ENCODE data around the gene SLCO1B3. TPM values are rescaled to one million over a fixed set of nuclear protein-coding genes. Genes with fewer than 3 reads are reported as not detected.

SLCO1B3 gene
- total RNA-seq, 2 donors from 2014 or later = not detected

- intact Hi-C loops (cut with DNase I) = no loop called here
- no peak for DNase-seq (ENCODE audit: low spot score)
Measured at GRCh38 chr12:20865873-20866272, 55.4 kb downstream of the SLCO1B3 start.

DNA sequence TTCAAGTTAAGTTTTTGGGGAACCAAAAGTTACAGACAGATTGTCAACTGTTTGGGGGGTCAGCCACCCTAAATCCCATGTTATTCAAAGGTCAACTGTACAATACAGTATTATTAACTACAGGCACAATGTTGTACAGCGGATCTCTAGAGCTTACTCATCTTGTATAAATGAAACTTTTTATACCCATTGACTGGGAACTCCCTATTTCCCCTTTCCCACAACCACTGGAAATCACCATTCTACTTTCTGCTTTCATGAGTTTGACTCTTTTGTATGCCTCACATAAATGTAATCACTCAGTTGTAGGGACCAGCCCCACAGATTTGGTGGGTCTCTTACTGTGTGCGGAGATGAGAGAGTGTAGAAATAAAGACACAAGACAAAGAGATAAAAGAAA is 57.8 kb downstream of the SLCO1B3 start:
- no peak for DNase-seq (ENCODE audit: low spot score)
- intact Hi-C loops (cut with DNase I) = no loop called here

DNA sequence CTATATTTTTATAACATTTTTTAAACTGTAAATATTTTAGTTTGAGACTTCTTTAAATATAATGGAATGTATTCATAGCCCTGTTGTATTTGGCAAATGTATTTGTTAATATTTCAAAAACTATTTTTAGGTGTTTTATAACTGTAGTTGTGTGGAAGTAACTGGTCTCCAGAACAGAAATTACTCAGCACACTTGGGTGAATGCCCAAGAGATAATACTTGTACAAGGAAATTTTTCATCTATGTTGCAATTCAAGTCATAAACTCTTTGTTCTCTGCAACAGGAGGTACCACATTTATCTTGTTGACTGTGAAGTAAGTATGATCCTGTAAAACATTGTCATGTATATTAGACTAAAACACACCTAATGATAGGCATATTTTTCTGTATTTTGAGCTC is 72.8 kb downstream of the SLCO1B3 start:
- intact Hi-C loops (cut with DNase I) = no loop called here
- no peak for DNase-seq (ENCODE audit: low spot score)

DNA sequence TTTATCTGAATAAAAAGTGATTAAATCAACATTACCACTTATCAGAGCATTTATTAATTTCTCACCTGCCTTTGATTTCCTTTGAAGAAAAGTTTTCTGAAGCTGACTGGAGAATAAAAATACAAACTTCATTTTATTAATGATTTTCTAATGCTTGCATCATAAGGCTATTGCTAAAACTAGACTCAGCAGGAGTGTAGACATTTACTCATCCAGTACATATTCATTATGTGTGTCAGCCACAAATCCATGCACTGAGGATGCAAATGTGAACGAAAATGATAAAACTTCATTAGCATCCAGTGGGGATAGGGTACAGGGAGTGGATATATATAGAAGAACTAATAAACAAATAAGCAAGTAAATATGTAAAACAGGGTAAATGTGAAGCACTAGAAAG is 74.6 kb downstream of the SLCO1B3 start:
- DNase-seq (ENCODE audit: low spot score) = no peak
- intact Hi-C loops (cut with DNase I) = no loop called here

DNA sequence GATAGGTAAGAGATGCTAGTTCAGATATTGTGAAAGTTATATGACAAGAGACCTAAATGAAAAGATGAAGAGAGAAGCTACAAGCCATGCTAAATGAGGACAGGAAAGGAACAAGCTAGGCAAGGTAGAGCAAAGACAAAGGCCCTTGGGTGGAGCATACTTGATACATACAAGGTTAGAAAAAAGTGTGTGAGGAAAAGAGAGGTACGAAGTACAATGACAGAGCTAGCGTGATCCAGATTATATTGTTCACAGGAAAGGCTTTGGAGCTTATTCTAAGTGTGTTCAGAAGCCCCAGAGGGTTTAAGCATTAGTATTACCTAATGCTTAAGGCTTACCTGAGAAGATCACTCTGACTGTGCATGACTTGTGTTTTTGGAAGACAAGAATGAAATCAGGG is 75.0 kb downstream of the SLCO1B3 start:
- intact Hi-C loops (cut with DNase I) = no loop called here
- no peak for DNase-seq (ENCODE audit: low spot score)

GRCh38 chr12:20917269-20917668 is 106.8 kb downstream of the SLCO1B3 start:
- no peak for DNase-seq (ENCODE audit: low spot score)
- intact Hi-C loops (cut with DNase I) = no loop called here

GRCh38 chr12:20917819-20918218 is 107.3 kb downstream of the SLCO1B3 start:
- no peak for DNase-seq (ENCODE audit: low spot score)
- intact Hi-C loops (cut with DNase I) = no loop called here

DNA sequence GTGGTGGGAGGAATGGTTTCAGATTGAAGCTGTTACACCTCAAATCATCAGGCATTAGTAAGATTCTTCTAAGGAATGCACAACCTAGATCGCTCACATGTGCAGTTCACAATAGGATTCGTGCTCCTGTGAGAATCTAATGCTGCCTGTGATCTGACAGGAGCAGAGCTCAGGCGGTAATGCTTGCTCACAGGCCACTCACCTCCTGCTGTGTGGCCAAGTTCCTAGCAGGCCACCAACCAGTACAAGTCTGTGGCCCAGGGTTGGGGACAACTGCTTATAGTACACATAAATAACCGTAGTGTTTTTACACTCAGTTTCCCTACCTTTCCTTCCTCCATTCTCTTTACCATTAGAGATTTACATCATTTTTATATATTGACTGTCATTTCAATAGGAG is 121.4 kb downstream of the SLCO1B3 start:
- no peak for DNase-seq (ENCODE audit: low spot score)
- intact Hi-C loops (cut with DNase I) = no loop called here

- DNase-seq (ENCODE audit: low spot score) = no peak
- intact Hi-C loops (cut with DNase I) = no loop called here
Measured at GRCh38 chr12:20946732-20947131, 136.2 kb downstream of the SLCO1B3 start.

GRCh38 chr12:20950248-20950647 is 139.7 kb downstream of the SLCO1B3 start:
- intact Hi-C loops (cut with DNase I) = no loop called here
- no peak for DNase-seq (ENCODE audit: low spot score)

DNA sequence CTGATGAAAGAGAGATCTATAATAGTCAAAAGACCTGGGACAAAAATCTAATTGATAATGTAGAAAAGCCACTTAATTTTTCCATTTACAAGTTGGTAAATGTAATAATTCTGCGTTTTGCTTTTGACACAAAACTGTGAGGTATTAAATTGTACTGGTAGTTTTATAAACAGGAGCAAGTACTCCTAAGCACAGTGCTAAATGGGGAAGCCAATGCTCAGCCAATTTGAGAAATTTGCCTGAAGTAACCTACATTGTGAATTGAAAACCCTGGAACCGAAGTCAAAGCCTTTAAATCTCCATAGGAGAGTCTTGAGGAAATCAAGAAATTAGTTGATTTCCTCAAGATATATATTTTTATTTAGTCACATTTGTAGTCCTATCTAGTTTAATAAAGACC is 152.8 kb downstream of the SLCO1B3 start:
- DNase-seq (ENCODE audit: low spot score) = no peak
- intact Hi-C loops (cut with DNase I) = no loop called here

DNA sequence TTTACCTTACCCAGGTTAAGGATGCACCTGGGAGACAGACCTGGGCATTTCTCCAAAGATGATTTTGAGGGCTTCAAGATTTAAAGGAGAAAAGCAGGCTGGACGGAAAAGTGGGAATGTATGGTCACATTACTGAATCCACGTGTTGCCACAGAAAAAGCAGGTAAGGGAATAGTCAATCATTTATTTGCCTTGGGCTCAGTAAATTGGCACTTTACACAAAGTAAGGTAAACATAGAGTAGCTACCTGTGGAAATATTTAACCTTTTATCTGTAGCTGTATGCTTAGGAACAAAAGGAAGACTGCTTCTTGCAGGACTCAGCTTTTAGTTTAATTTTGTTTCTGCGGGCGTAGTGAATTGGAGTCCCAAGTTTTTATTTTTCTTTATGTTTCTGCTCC is 153.3 kb downstream of the SLCO1B3 start:
- DNase-seq (ENCODE audit: low spot score) = no peak
- intact Hi-C loops (cut with DNase I) = no loop called here

Other genes with a start within 250 kb of the SLCO1B3 start
- 1 to 10 TPM; 1.9 to 3.0 TPM for gene SLCO1C1, start 115.4 kb upstream of the SLCO1B3 start, total RNA-seq